Measurements from ENCODE around the gene SUMF2. TPM values are rescaled to one million over a fixed set of nuclear protein-coding genes. Genes with fewer than 3 reads are reported as not detected.

Gene SUMF2
- total RNA-seq, 1 experiment from 2014 or later = 173 TPM

- H4K20me1 ChIP-seq (ENCODE audit: insufficient read depth) = no peaks in the 10 kb centered on the region
- peak overlapping the region; percentile 91 for H3K4me2 ChIP-seq (ENCODE audit: low read length)
- TSS peak; percentile 65 for BruUV-seq (replicated peaks)
- no peaks in the 10 kb centered on the region for H3K27me3 ChIP-seq (ENCODE audit: insufficient read depth, low read length)
- H3K4me3 ChIP-seq (replicated peaks in 1 of 2; ENCODE audit: low read depth in 1 of 2, low read length in 2 of 2) = peak overlapping the region; percentile 91 to 99
- TF ChIP-seq POLR2A (IDR thresholded peaks at IDR 0.05; ENCODE audit: borderline replicate concordance, extremely low read depth, insufficient read depth, insufficient read length) (no peak), CBX3 (IDR thresholded peaks at IDR 0.05; ENCODE audit: low read depth) (no peak), SP1 (IDR thresholded peaks at IDR 0.05; ENCODE audit: low read depth) (no peak), ZFX (IDR thresholded peaks at IDR 0.05) (no peak), YY1 (IDR thresholded peaks at IDR 0.05; ENCODE audit: extremely low read depth, insufficient replicate concordance, low read depth, low read length) (no peak), MAX (IDR thresholded peaks at IDR 0.05) (no peak), REST (IDR thresholded peaks at IDR 0.05; ENCODE audit: low read depth) (no peak), POLR2AphosphoS5 (IDR thresholded peaks at IDR 0.05; ENCODE audit: low read depth, low read length) (peak; percentile 30; the same call in 1 of the 2 replicates)
- H2AFZ ChIP-seq (ENCODE audit: low read depth, low read length, poor library complexity, severe bottlenecking) = no peak overlapping the region
- CTCF ChIA-PET = interaction anchor here (0.6 kb wide), 1 partner anchor 30 kb away, joined by 3 read pairs; no protein-coding TSS in a partner anchor
- ATAC-seq (peak; percentile 41), DNase-seq (ENCODE audit: low read depth, low spot score) (peak; percentile 39)
- H3K36me3 ChIP-seq (ENCODE audit: control insufficient read depth in 1 of 2, insufficient read depth in 2 of 2, low read length in 2 of 2) = peaks cover 33 to 38% of the 10 kb centered on the region in 2 experiments
- H3K4me1 ChIP-seq (ENCODE audit: control insufficient read depth in 1 of 2, insufficient read depth in 2 of 2, low read length in 2 of 2) = peaks cover 2 to 15% of the 10 kb centered on the region in 2 experiments; a peak in 2 of 4 replicates
- peak overlapping the region; percentile 62 for H3K27ac ChIP-seq (ENCODE audit: low read depth, low read length)
- no peaks in the 10 kb centered on the region for H3K9me3 ChIP-seq (ENCODE audit: control insufficient read depth in 1 of 2, insufficient read depth in 1 of 2, low read depth in 1 of 2, low read length in 2 of 2)
- POLR2A ChIA-PET = interaction anchor here (1.0 to 1.5 kb wide), 3 partner anchors 40 to 72 kb away, joined by 4 to 5 read pairs (median 4); partner anchors contain the start of gene PSPH
- RAD21 ChIA-PET (ENCODE audit: low non-redundant PET in 1 of 2, low total read pairs in 2 of 2, uncharacterized antibody in 2 of 2, unreplicated experiment in 2 of 2) = no interaction called here
- no peaks in the 10 kb centered on the region for H3K9me2 ChIP-seq (ENCODE audit: insufficient read depth)
- peak overlapping the region; percentile 93 for H3K9ac ChIP-seq (ENCODE audit: low read length)
- intact Hi-C loops (cut with micrococcal nuclease) = no loop called here
- peaks cover 43% of the 10 kb centered on the region for H3K79me2 ChIP-seq (ENCODE audit: insufficient read depth, low read length)
Observed at GRCh38 chr7:56105508-56105907, 41.4 kb downstream of the SUMF2 start.
